Brain microvascular endothelial cell (primary cell): ENCODE measurements around the gene HTT.

Experiments used
- DNase-seq: peaks from one replicate; pipeline ENCODE4 v3.0.0-alpha.2; 2020
- H3K27ac ChIP-seq: fragments of 250-450 bp; sonication (Bioruptor Pico); 2 replicates; pipeline ENCODE4 v1.5.1; 2020; ENCODE audit warnings: mild to moderate bottlenecking, moderate library complexity
- H3K27me3 ChIP-seq: fragments of 250-450 bp; sonication (Bioruptor Pico); replicated peaks from 2 replicates; pipeline ENCODE4 v1.5.1; 2020; ENCODE audit warnings: mild to moderate bottlenecking
- H3K36me3 ChIP-seq: fragments of 250-450 bp; sonication (Bioruptor Pico); replicated peaks from 2 replicates; pipeline ENCODE4 v1.5.1; 2020; ENCODE audit warnings: mild to moderate bottlenecking
- H3K4me3 ChIP-seq: 2 replicates; pipeline ENCODE4 v1.5.1; 2011; ENCODE audit warnings: low read depth, mild to moderate bottlenecking, control low read depth, low read length, moderate library complexity
- CTCF ChIP-seq: IDR thresholded peaks from 2 replicates; pipeline ENCODE4 v1.5.1; 2011; ENCODE audit warnings: low read depth, mild to moderate bottlenecking, moderate library complexity, low read length, control low read depth, inconsistent platforms; ENCODE audit errors: missing control alignments
- in situ Hi-C: cut with HindIII; loops from 2 replicates; pipeline ENCODE4 v1.10.0; 2017; ENCODE audit warnings: low sequenced_read_pairs, low pct_ligation_motif_present

Gene HTT

GRCh38 chr4:3226467-3226866, 152.0 kb downstream of the HTT start:
- no peak overlapping the region for H3K27ac ChIP-seq
- H3K36me3 ChIP-seq: peaks cover 53% of the 10 kb centered on the region
- no peaks in the 10 kb centered on the region for H3K27me3 ChIP-seq
- in situ Hi-C loops: no loop called here
- TF ChIP-seq CTCF: no peak
- no peak overlapping the region for H3K4me3 ChIP-seq
- DNase-seq: no peak

DNA sequence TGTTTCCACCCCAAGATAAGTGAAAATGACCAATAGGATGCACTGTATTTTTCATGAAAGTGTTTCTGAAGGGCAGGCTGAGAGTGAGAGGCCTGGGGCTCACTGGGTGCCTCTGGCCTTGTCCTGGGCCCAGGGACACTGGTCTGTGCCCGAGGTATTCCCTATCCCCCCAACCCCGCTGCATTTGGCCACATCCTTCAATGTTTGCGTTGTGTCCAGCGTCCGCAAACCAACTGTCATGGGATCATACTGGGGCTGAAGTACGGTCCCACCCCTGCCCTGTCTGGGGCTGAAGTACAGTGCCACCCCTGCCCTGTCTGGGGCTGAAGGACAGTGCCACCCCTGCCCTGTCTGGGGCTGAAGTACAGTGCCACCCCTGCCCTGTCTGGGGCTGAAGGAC, 152.5 kb downstream of the HTT start:
- H3K4me3 ChIP-seq: no peak overlapping the region
- DNase-seq: no peak
- no peak for TF ChIP-seq CTCF
- H3K36me3 ChIP-seq: peaks cover 51% of the 10 kb centered on the region
- H3K27ac ChIP-seq: no peak overlapping the region
- in situ Hi-C loops: no loop called here
- no peaks in the 10 kb centered on the region for H3K27me3 ChIP-seq

GRCh38 chr4:3227878-3228675, 153.6 kb downstream of the HTT start:
- peaks cover 49% of the 10 kb centered on the region for H3K36me3 ChIP-seq
- no peaks in the 10 kb centered on the region for H3K27me3 ChIP-seq
- no peak for TF ChIP-seq CTCF
- no peak for DNase-seq
- no peak overlapping the region for H3K27ac ChIP-seq
- no peak overlapping the region for H3K4me3 ChIP-seq
- in situ Hi-C loops: no loop called here

- Histone ChIP-seq H3K36me3 (peaks cover 49% of the 10 kb centered on the region), H3K27me3 (no peaks in the 10 kb centered on the region), H3K27ac (no peak overlapping the region), H3K4me3 (no peak overlapping the region)
- in situ Hi-C loops: no loop called here
- no peak for DNase-seq
- TF ChIP-seq CTCF: no peak
Observed at GRCh38 chr4:3228881-3229280, 154.4 kb downstream of the HTT start.

DNA sequence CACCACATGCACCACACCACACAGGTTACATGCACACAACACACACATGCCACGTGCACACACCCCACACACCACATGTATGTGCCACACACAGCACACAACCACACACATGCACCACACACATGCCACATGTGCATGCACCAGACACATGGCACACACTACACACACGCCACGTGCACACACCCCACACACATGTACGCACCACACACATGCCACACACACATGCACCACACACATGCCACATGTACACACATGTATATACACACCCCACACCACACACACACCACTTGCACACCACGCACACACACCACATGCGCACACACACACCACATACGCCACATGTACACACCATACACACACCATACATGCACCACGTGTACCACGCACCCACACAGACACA, 154.8 kb downstream of the HTT start:
- TF ChIP-seq CTCF: no peak
- no peak overlapping the region for H3K27ac ChIP-seq
- no peak for DNase-seq
- no peak overlapping the region for H3K4me3 ChIP-seq
- H3K36me3 ChIP-seq: peaks cover 46% of the 10 kb centered on the region
- in situ Hi-C loops: no loop called here
- H3K27me3 ChIP-seq: no peaks in the 10 kb centered on the region

DNA sequence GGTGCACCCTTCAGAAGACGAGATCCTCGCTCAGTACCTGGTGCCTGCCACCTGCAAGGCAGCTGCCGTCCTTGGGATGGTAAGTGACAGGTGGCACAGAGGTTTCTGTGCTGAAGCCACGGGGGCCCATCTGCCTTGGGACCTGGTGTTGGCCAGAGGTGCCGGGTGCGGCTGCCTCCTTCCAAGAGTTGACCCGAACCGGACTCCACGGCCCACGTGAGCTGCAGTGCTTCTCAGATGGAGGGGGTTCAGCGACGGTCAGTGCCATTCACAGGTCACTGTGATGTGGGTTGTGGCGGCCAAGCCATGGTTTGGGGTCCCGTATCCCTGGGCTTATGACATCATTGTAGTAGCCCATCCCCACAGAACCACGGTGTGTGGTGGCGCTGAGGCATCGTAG, 155.5 kb downstream of the HTT start:
- H3K27me3 ChIP-seq: no peaks in the 10 kb centered on the region
- TF ChIP-seq CTCF: no peak
- no peak overlapping the region for H3K4me3 ChIP-seq
- in situ Hi-C loops: no loop called here
- DNase-seq: no peak
- H3K27ac ChIP-seq: no peak overlapping the region
- H3K36me3 ChIP-seq: peaks cover 41% of the 10 kb centered on the region
